ENCODE data around the gene RPS24.

- peak in 1 of 3 donors; percentile 69 for TF ChIP-seq CTCF (IDR thresholded peaks at IDR 0.05)
- TF ChIP-seq POLR2A (IDR thresholded peaks at IDR 0.05), result no peak
Measured at GRCh38 chr10:78029269-78030226, 4.1 kb upstream of the RPS24 start, which contains the start of gene POLR3A.
